GM11168 (cell line): ENCODE data around the gene GATA2.

ENCODE experiments used
- in situ Hi-C: fragments of 300-500 bp; cut with MboI; formaldehyde crosslinking; loops from one replicate; pipeline ENCODE4 v1.12.0; 2022; ENCODE audit warnings: low sequenced_read_pairs; ENCODE audit not compliant: unreplicated experiment

The GATA2 gene

DNA sequence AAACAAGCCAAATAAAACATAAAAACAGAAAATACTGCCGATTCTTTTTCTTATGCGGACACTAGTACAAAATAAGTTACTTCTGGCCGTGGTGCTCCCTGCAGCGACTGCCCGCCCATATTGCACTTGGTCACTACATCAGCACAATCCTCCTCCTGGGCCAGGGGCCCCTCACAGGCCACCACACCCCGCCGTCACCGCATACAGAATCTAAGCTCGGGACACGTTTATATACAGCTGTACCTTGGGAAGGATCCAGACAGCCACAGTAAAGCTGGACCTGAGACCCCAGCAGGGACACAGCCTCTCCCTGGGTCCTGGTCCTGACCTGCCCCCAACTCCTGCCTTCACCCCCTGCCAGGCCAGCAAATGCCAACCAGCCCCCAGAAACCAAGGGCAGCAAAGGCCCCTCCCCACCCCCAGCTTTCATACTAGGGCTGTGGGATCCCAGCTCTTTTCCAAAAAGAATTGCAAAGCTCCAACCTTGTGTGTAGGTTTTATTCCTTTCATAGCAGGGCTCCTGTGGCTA lies 13.4 kb downstream of the GATA2 start:
- in situ Hi-C loops = no loop called here

DNA sequence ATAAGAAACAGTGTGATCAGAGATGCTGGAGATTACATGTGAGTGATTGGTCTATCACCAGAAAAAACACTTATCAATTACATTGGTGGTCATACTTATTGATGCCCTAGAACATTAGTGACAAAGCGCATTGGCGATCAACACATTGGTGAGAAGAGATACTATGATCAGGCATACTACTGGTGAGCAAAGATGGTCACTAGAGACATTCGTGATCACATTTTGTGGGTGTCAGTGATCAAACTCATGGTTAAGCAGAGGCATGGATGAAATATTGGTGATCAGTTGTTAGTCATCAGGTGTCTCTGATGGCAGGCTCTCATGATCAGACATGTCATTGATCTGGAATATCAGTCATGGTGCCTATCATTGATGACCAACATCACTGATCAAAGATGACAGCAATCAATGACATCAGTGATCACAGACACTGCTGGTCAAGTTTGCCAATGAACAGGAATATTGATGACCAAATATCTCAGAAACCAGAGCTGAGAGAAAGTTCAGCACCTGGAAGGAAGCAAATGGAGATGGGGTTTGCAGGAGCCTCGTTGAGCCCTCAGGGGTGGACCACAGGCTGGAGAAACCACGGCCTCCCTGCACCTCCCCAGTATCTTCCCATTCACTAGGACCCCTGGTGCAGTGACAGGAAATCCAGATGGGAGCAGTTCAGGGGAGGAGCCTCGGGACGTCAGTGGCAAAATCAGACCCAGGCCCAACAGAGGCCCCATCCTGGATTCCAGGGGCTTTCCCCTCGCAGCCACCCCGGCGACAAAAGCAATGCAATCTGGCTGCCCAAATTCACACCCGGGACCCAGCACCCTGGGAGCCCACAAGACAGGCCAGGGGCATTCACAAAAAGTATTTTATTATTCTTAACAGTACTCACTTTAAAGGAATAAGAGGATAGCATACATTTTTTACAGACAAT lies 14.2 kb downstream of the GATA2 start:
- in situ Hi-C loops = no loop called here

DNA sequence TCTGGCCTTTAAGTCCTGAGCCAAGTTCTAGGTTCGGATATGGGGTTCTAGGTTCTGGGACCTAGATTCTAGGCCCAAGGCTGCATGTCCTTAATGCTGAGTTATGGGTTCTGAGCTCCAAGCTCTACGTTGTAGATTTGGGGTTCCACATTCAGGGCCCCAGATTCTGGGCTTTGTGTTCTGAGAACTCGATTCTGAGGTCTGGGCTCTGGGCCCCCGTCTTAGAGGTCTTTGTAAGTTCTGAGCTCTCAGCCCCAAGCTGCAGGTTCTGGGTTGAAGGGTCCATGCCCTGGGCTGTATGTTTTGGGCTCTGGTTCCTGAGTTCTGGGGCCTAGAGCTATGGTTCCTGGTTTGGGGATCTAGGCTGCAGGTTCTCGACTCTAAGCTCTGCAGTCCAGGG lies 16.3 kb downstream of the GATA2 start:
- in situ Hi-C loops = no loop called here

DNA sequence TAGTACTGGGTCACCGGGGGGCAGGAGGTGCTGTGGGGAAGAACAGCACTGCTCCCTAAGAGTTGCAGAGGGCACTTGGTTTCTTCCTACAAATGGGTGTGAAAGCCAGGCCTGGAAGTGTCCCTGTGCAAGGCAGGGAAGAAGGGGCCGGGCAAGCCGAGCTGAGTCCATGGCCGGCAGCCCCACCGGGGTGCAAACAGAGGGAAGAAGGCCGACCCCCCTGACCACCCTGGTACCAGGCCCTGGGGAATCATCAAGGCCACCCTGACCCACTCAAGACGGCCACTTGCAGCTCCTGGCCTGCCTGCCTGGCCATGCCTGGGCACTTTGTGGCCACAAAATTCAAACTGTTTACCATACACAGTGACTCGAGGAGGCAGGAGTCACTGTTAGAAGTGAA lies 17.6 kb downstream of the GATA2 start:
- in situ Hi-C loops = no loop called here

DNA sequence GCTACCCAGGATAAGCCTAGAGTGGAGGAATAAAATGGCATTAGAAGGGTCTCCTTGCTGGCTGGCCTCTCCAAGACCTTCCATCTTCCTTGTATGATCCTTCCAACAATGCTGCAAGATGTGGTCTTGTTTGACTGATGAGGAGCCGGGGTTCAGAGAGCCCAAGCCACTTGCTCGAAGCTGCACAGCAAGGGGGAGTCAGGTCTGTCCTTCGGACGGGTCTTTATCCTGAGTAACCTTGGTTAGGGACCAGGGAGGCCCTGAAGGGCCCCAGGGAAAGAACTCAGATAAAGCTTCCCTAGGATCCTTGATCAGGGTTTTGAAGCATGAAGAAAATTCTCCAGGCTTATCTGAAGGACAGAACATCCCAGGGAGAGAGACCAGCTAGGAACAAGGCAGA lies 19.3 kb downstream of the GATA2 start:
- in situ Hi-C loops = no loop called here

DNA sequence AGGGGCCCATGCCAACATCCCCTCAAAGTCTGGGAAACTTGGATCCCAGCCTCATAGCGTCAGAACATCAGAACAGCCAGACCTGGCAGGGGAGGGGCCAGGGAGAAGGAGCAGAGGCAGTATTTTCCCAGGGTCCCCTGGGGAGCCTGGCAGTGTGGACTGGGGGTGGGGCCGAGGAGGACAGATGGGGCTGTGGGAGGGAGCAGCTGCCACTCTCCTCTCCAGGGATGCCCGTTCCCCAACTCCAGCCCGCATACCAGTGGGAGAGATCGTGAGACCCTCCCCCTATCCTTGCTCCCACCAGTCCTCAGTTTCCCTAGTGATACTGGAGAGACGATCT lies 19.9 kb downstream of the GATA2 start:
- in situ Hi-C loops = no loop called here

DNA sequence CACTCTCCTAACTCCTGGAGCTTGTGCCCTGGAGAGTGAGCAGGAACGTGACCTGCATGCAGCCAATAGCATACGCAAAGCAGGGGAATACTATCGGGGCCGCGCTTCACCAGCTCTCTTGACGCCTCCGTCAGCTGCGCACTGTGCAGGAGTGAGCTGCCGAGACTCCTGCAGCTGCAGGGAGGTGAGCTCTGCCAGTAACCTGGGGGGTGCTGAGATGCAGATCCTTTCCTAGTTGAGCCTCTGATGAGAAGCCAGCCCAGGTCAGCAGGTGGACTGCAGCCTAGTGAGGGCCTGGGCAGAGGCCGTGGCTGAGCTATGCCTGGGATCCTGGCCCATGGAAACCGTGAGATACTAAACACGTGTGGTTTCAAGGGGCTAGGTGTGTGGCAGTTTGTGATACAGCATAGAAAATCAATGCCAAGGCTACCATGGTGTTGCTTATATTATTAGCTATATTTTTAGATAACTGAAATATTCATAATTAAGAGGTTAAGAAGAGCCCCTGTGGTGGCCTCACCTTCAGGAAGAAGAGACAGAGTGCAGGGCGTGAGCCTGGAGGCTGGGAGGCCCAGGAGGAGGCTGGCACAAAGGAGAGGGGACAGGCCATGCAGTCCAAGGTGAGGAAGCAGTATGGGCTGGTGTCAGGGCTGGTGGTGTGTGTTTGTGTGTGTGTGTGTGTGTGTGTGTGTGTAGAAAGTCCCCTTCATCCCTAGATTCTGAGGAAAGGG lies 20.4 kb downstream of the GATA2 start:
- in situ Hi-C loops = no loop called here

DNA sequence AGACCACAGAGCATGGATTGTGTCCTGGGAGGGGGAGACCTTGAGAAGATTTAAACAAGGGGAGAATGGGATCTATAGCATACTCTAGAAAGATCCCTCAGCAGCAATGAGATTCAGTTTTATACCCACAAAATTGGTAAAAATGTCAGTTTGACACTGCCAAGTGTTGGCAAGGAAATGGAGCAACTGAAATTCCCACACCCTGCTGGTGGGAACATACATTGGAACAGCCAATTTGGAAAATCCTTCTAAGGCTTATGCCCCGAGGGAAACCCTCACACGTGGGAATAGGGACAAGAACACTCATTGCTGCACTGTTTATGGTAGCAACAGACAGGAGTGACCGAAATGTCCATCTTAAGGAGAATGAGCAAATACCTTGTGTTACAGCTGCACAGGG lies 21.3 kb downstream of the GATA2 start:
- in situ Hi-C loops = no loop called here

DNA sequence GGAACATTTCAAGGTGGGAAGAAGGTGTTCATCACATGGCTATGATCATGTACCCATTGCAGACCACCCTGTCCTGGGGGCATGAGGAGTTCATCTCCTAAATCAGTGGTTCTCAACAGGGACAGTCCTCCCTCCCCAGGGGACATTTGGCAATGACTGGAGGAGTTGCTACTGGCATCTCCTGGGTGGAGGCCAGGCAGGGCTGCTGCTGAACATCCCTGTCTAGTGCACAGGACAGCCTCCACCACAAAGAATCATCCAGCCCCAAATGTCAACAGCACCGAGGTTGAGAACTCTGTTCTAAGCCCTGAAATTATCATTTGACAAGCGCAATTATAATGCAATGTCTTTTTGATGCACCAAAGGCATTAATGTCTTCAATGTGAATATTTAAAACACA lies 21.9 kb downstream of the GATA2 start:
- in situ Hi-C loops = no loop called here

DNA sequence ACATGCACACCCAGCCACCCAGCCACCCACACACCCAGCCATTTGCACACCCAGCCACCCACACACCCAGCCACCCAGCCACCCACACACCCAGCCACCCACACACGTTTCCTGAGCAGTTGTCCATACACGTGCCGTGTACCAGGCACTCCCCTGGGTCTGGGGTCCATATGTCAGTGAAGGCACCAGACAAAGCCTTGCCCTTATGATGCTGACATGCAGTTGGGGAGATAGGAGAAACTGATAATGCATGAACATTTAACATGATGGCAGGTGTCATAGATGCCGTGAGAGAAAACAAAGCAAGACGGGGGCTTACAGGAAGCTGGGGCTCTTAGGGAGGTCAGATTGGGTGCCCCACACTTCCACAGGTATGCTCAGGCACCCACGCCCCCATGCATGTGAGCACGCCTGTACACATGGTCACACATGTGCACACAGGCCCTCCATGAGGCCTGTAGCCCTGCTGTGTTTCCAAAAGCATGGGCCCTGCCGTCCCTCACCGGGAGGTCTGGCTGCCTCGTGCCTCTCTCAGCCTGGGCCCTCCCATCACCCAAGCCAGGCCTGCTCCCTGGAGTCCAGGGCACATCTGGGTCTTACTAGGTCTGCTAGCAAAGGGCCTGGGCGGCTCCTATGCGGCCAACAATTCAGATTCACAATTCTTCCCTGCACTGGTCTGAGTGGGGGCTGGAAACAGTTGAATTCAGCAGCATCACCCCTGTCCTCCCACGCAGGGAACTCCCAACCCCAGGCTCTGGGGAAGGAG lies 22.7 kb downstream of the GATA2 start:
- in situ Hi-C loops = no loop called here

DNA sequence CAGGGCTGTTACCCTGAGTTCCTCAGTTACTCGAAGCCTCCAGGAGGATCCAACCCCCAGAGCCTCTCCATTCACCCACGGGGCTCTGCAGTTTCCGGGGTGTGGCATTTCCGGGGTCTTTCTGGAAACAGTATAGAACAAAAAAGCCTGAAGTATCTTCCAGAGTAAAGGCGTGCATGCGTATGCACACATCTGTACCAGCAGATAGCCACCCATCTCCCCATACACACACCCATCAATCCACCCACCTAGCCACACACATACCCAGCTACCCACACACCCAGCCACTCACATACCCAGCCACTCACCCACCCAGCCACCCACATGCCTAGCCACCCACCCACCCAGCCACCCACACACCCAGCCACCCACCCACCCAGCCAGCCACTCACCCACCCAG lies 23.4 kb downstream of the GATA2 start:
- in situ Hi-C loops = no loop called here

DNA sequence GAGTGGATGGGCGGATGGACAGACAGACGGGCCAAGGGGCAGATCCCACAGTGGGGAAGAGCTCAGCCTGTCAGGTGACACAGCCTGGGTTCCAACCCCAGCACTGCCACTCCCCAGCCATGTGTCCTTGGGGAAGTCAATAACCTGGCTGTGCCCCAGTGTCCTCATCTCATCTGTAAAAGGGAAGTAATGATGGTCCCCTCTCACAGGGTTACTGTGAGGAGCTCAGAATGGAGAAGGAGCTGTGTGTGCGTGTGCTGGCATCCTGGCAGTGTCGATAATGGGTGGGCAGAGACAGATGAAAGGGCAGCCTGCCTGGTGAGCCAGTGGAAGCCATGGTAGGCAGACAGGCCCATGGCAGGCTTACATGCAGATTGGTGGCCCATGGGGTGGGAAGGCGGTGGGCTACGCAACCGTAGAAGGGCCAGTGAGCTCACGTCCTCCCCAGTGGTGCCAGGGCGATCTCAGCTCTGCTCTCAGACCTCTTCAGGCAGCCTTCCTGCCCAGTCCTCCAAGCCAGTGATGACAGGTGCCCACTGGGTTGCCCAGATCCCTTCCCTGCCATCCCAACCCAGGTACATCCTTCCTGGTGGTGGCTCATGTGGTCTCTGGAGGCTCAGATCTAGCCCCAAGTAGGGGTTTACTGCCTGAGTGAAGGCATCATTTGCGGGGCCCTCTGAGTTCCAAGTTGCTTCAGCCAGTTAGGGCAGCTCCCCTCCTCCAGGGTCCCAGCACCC lies 24.0 kb downstream of the GATA2 start:
- in situ Hi-C loops = no loop called here

DNA sequence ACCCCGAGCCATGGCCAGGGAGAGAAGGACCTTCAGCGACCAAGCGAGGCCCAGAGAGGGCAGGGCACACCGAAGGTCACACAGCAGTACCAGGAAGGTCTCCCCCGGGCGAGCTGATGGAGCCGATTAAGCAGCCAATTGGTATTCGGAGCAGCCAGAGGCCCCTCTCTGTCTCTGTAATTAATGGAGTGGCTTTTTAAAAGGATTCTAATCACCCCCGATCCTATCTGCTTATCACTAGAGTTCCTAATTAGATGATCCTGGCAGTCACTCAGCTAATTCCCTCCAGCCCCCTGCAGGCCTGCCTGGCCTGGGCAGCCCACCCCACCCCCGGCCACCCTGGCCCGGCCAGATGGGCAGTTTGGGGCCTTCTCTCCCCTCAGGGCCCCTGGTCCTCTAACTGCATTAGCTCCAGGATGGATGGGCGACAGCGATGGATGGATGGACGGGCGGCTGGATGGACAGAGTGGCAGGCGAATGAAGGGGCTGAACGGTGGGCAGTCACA lies 24.7 kb downstream of the GATA2 start:
- in situ Hi-C loops = no loop called here

DNA sequence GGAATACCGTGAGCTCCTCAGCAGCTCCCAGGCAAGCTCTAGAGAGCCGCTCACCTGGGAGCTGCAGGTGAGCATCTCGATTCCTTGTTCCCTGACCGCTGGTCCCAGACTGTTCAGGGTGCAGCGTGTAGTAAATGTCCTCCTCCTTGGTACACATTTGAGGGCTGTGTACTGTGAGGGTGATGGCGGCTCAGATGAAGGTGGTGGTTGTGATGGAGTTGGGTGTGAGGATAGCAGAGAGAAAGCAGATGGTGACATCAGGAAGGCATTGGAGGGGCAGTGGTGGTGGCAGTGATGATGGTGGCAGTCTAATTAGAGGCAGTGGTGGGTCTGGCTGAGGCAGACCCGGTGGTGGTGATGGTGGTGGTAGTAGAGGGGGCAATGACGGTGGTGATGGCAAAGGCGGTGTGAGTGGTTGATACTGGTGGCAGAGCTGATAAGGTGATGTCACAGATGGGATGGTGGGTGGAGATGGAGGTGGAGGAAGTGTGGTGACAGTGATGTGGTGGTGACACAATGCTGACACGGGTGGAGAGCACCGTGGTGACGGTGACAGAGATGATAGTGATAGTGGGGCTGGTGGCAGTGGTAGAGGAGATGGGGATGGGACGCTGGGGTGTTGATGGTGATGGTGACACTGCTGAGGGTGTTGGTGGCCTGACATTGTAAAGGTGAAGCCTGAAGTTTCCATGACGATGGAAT lies 26.0 kb downstream of the GATA2 start, which contains the start of gene DNAJB8:
Gene DNAJB8 (minus strand): TSS at position 51 of the 702 bp plus-strand sequence. CDS start 3,645 bp downstream, outside the sequence.
- in situ Hi-C loops = no loop called here

DNA sequence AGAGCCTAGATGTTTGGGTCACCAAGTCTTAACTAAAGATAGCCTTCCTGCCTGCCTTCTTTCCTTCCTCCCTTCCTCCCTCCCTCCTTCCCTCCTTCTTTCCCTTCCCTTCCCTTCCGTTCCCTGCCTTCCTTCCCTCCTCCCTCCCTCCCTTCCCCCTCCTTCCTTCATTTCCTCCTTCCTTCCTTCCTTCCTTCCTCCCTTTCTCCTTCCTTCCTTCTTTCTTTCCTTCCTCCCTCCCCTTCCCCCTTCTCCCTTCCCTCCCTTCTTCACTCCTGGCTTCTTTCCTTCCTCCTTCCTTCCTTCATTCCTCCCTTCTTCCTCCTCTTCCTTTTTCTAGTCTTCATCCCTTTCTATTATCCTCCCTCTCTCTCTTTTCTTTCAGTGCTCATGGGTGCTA lies 28.3 kb downstream of the GATA2 start:
- in situ Hi-C loops = no loop called here

DNA sequence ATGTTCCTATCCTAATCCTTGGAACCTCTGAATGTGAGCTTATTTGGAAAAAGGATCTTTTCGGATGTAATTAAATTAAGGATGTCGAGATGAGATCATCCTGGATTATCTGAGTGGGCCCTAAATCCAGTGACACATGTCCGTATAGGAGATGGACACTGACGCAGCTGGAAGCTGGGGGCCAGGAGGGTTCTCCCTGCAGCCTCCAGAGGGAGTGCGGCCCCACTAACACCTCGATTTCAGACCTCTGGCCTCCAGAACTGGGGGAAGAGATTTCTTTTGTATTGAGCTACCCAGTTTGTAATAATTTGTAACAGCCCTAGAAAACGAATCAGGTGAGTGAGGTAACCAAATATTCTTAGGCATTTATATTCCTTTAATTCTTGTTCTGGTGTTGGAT lies 28.8 kb downstream of the GATA2 start:
- in situ Hi-C loops = no loop called here

DNA sequence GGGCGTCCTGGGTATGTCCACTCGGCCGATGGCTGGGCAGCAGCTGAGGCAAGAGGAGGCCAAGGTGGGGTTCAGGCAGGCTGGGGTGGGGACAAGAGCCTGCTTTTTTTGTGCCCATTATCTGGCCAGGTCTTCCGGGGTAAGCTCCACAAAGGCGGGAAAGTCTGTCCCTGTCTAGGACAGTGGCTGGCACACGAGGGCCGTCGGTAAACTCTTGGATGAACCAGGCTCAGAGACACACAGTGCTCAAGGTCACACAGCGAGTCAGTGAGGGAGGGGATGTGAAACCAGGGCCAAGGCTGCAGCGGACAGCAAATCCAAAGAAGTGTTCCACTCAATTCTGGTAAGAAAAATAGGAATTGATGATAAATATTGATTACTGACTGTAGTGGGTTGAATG lies 29.2 kb downstream of the GATA2 start:
- in situ Hi-C loops = no loop called here

DNA sequence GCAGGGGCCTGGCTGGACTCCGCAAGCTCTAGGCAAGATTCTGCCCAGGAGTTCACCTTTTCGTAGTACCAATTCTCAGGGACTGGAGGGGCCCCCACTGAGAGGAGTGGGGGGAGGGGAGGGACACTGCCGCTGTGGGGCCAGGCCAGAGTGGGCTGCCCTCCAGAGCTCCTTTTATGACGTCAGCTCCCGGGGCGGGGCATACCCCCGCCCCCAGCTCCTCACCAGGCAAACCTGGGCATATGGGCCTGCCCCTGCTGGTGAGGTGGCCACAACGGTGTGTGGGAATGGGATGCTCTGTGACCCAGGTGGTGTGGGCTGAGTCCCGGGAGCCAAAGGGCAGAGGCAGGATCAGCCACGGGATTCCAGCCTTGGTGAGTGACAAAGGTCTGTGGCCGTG lies 29.6 kb downstream of the GATA2 start:
- in situ Hi-C loops = no loop called here

DNA sequence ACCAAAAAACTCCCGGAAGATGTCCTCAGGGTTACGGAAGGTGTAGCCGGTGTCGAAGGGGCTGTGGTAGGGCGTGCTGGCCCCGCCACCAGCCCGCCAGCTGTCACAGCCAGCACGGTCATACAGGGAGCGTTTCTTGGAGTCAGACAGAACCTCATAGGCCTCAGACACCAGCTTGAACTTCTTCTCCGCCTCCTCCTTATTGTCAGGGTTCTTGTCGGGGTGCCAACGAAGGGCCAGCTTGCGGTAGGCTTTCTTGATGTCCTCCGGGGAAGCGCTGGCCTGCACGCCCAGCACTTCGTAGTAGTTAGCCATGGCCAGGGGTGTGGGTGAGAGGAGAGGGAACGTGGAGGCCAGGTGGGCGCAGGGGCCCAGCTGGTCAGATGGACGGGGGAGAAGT lies 30.1 kb downstream of the GATA2 start:
- in situ Hi-C loops = no loop called here
